OCI-M1 (cell line): ENCODE data around the gene RAPGEF5.

Experiments used
- DNase-seq: peaks from one replicate; lab custom pipeline; 2025; lab: John Stamatoyannopoulos, UW

The RAPGEF5 gene

GRCh38 chr7:22302951-22303423, 54.0 kb downstream of the RAPGEF5 start:
- peak; percentile 49 for DNase-seq

DNA sequence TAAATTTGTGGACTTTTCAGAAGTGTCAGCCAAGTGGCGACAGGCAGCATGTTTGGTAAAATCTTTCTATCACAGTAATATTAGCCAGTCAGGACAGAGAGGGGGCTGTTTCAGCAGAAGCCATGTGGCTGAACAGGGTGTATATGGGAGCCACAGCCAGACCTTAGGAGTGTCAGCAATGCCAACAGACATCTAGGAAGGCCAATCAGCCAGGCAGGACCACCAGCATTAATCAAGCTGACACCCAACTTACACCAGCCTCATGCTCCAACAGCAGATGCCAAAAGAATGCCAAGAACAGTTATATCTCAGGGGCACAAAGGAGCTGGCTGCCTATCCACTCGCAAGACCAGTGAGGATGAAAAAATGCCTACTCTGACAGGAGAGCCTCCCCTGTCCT, 54.8 kb downstream of the RAPGEF5 start:
- DNase-seq: no peak

DNA sequence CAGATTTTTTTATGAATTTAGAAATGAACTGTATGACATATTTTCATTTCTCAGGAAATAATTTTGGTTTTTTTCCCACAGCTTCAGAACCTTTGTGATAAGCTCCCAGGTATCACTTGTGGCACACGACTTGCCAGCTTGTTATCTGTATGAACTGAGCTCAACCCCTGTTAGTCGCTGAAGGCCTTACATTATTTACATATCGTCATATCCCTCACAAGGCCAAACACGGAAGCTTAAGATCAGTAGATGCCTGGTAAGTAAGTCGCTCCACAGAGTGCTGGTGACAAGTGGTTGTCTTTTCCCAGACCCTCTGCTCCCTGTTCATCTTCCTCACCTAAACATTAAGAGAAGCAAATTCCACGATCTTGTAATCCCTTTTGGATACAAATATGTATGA, 55.2 kb downstream of the RAPGEF5 start:
- peak; percentile 29 for DNase-seq

GRCh38 chr7:22300839-22301238, 56.1 kb downstream of the RAPGEF5 start:
- no peak for DNase-seq

- DNase-seq: peak; percentile 3
These were observed 60.0 kb downstream of the RAPGEF5 start for GRCh38 chr7:22296916-22297315.

DNA sequence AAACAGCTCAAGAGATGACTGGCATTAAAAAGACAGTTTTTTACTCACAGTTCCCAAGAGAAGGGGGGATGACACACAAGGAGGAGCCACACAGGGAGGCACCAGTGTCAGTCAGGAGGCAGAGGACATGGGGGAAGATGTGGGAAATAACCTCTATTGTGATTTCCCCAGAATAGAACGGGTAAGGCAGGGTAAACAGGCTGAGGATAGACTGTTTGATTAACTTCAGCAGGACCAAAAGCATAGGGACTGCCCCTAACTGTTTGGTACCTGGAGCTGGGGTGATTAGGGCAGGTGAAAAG, 60.7 kb downstream of the RAPGEF5 start:
- no peak for DNase-seq

- peak; percentile 27 for DNase-seq
These were observed 61.3 kb downstream of the RAPGEF5 start for GRCh38 chr7:22295402-22296264.

DNA sequence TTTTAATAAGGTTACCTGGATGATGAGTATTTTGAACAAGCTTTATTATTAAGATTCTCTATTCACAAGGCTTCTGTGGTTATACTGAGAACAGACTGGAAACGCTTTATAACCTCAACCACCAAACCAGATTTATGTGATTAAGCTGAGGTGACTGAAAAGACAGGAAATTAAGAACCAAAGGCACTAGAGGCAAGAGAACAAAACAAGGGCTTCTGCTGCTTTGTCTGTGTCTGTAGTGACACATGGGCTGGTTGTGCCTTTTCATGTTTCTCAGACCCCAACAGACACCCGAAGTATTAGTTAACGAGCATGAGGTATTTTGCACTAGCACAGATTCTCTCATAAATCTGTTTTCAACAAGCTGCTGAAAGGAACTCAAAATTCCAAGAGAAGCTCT, 64.4 kb downstream of the RAPGEF5 start:
- DNase-seq: no peak

DNA sequence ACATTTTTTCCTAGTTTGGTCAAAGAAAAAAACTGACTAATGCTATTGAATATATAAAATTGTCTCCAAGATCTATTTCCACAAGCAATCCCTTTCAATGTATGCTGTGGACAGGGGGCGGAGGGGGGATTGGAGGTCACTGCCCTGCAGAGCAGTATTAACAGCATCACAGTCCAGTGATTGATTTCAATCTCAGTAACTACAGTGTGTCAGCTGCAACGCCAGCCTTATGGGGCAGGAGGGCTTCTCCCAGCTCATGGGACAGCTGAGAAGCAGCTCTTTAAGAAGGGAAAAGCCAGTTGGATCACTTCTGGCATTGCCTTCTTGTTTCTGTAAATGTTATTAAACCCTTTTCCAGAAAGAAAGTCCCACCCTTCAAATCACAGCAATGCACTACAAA, 65.0 kb downstream of the RAPGEF5 start:
- DNase-seq: no peak

DNA sequence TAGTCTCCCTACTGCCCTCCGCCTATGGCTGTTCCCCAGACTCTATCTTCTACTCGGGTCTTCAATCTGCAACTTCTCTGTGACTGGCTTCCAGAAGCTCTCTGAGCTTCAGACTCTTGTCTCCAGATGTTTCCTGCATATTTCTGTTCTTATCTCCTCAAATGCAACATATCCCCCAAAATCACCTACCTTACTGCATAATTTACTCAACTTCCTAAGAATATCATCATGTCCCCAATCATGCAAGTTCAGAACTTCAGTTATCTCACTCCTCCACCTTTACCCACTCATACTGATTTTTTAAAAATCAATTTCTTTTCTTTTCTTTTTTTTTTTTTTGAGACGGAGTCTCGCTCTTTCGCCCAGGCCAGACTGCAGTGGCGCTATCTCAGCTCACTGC, 68.8 kb downstream of the RAPGEF5 start:
- no peak for DNase-seq

- no peak for DNase-seq
These were observed 69.5 kb downstream of the RAPGEF5 start for GRCh38 chr7:22287412-22287811.

GRCh38 chr7:22286436-22286835, 70.5 kb downstream of the RAPGEF5 start:
- no peak for DNase-seq

DNA sequence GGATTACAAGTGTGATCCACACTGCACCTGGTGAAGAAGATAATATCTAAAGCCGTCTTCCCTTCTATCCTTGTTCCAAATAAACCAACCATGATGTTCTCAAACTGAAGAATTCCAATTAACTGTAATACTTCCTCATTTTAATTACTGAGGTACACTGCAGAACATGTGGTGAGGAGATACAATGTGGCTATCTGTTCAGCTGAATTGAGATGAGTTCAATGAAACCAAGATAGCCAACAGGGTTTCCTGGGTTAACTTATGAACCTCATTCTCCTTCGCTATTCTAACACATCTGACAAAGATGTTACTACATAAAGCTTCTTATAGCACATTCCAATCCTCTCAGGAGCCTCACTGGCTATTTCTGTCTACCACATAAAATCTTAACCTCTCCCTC, 75.5 kb downstream of the RAPGEF5 start:
- no peak for DNase-seq

DNA sequence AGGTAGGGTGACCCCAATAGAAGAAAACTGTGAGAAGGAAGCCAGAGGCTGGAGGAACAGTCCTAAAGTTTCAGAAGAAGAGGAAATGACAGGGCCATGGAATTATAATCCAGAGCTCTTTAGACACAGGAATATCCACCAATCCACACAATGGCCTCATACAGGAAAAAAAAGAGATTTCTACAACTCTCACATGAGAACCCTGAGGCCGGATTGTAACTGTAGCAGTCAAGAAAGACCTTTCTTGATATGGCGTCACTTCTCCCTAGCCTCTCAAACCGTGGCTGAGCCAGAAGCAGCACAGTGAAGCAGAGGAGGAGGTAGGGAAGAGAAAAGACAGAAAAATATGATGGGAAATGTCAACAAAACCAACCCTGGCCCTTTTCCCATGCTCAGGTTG, 76.9 kb downstream of the RAPGEF5 start:
- no peak for DNase-seq

DNA sequence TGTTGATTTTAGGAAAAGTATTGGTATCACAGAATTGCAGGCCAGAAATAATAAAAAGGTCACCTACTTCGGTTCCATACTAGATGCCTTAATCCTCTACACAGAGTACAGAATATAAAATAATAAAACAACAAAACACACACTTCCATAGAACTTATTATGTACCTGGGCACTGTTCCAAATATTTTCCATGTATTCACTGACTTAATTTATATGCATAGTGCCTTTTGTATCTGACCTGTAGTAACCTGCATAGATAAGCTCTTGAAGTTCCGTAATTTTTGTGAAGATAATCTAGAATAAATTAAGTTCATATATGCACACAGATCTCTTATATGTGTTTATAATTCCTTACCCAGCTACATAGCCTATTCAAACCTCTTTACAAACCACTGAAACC, 78.3 kb downstream of the RAPGEF5 start:
- DNase-seq: peak; percentile 3

GRCh38 chr7:22277375-22277774, 79.6 kb downstream of the RAPGEF5 start:
- DNase-seq: no peak

- DNase-seq: no peak
These were observed 81.3 kb downstream of the RAPGEF5 start for GRCh38 chr7:22275661-22276060.

GRCh38 chr7:22271311-22271710, 85.6 kb downstream of the RAPGEF5 start:
- no peak for DNase-seq

- no peak for DNase-seq
These were observed 86.6 kb downstream of the RAPGEF5 start for GRCh38 chr7:22270371-22270770.

DNA sequence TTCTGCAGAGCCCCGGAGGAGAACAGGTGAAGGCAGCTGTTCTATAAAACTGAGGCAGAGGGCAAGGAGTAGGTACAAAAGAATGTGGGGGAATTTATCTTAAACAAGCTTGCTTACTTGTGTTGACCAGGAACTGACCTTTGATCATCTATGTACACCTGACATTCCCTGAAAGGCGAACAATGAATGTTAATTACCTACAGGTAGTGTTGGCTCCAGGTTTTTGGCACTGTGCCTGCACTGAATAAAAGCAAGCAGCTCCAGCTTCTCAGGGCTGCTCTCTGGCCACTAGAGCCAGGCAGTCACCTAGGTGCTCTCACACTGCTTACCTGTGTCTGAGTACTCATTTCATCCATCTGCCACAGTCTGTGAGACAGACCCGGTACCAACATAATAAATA, 87.0 kb downstream of the RAPGEF5 start:
- no peak for DNase-seq

GRCh38 chr7:22268884-22269421, 88.0 kb downstream of the RAPGEF5 start:
- no peak for DNase-seq

DNA sequence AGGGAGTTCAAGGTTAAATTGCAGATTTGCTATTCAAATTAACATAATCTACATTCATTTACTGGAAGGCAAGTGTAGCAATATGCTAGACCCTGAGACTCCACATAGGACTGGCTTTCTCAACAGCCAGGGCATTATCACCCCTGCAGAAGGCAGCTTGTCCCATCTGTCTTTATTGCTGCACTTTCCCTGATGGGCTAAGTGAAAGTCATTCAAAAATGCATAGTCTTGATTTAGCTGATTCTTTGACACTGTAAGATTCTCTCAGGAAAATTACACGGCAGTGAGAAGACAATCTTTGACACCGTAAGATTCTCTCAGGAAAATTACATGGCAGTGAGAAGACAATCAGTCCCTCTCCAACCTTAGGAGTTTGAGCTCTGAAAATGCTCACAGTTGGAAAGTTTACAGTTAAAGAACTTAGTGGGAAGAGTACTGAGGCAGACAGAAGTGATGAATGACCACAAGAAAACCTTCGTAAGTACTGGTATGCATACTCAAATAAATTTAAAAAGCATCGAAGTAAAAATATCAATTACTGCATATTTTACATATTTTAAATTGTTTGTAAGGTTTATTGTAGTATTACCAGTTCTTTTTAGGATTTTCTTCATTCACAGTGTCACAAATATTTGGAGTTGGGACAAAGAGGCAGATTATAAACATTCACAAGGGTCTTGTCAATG, 88.9 kb downstream of the RAPGEF5 start:
- no peak for DNase-seq

GRCh38 chr7:22262538-22262937, 94.4 kb downstream of the RAPGEF5 start:
- no peak for DNase-seq
